GM21447 (cell line): Measurements from ENCODE around the gene TSPAN3.
A peak's percentile ranks its signal among the peaks of the same experiment; 100 is the strongest.

Experiments
- ATAC-seq: cut with Tn5 transposase; IDR thresholded peaks from one replicate; pipeline ENCODE4 v1.9.1; 2021; ENCODE audit not compliant: unreplicated experiment

Gene TSPAN3

DNA sequence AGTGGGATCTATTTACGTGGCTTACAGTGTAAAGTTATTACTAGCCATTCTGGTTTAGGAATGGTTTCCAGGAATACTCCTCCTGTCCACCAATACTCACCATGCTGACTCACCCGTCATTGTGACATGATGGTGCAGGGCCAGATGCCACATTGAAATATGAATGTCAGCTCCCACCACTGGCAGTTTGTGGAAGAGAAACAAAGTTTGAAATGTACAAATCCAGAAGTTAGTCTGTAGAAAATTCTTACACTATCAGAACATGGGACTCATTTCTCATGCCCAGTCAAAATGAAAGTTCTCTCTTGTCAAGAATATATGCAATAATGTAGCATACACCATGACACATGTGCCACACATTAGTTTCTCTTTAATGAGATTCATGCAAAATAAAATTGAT is 14.4 kb upstream of the TSPAN3 start:
- ATAC-seq: no peak

DNA sequence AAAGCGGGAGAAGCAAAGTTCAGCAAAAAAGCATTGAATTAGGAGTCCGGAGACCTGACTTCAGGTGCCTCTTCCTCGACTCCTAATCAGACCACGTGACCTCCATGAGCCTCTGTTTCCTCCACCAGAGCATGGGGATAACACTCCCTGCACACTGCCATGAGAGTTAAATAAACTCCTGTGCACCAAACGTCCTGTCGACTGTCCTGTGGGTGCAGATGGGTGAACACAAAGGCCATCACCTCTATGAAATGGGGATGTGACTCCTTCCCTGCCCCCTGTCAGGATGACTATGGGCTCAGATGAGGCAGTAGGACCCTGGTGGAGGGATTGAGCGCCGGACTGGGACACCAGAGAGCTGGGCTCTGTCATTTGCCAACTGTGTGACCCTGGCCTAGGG is 13.5 kb upstream of the TSPAN3 start:
- ATAC-seq: no peak

DNA sequence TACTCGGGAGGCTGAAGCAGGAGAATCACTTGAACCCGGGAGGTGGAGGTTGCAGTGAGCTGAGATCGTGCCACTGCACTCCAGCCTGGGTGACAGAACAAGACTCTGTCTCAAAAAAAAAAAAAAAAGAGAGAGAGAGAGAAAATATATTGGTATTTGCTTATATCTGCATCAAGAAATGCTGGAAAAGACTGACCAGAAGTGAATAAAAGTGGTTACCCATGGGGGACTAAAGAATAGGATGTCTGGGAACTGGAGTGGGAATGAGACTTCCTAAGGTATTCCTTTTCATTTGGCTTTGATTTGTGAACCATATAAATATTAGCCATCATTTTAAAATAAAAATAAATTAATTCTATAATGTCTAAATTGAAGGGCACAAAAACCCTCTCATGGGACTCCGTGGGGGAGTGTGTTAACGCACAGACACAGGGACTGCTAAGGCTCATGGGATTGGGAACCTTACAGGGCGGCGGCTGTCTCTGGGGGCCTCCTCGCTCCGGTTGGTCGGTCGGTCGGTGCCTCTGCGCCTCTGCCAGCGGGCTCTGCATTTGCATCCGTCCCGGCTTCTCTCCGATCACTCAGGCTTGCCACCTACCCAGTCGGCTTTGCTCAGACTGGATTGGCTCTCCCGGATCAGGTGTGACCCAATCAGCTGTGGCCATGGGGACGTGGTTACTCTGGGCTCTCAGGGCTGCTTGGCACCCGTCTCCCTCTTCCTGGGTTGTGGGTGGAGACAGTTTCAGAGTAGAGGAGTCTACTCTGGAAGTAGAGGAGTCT is 12.7 kb upstream of the TSPAN3 start:
- ATAC-seq: peak; percentile 66

DNA sequence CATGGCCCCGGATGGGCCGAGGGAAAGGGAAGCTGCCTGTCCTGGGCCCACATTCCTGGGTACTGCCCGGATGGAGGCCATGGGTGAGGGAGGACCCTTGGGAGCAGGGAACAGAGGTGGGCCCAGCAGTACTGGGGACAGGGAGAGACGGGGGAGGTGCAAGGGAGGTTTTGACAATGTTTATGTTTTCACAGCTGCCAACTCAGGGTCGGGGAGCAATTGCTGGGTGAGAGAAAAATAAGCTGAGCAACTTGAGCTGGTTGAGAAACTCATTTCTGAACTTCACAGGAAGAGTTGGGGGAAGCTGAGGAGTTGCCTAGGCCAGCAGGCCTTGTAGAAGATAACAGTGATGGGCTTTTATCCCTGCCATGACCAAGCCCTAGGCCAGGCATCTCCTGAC is 11.1 kb upstream of the TSPAN3 start:
- no peak for ATAC-seq

DNA sequence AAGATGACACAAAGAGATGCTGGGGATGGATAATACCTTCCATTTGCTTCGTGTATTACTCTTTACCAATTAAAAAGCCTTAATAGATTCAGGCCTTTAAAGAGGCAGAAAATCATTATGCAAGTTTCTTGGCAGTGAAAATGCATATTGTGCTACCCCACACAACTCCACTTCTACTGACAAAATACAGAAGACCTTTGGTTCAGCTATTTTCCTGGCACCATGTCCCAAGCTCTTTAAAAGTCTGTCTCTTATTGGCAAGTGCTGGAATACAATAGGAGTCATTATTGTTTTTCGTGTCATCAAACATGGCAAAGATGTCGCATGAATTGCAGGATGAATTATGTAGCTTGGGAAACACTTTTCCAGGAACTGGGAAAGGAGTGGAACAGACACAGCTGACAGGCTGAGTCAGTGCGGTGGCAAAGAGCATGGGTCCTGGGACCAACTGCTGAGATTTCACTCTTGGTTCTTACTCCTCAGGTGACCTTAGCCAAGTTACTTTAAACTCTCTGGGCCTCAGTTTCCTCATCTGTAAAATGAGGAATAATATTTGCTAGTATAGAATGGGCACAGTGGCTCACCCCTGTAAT is 5.5 kb upstream of the TSPAN3 start:
- ATAC-seq: no peak

DNA sequence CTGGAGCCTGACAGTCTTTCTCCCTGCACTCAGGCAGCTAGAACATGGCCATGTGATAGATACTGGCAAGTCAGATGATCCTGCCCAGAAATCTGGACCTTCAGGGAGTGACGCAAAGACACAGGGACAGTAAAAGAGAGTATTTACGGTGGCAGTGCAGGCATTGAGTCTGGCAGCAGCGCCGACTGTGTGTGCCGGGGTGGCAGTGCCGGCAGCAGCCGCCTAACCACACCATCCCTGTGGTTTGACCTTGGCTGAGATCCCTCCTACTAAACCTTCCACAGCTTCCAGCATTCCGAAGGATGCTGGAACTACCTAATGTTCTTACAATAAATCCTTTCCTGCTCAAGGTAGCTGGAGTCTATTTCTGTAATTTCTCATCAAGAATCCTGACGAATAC is 4.6 kb upstream of the TSPAN3 start:
- ATAC-seq: no peak

DNA sequence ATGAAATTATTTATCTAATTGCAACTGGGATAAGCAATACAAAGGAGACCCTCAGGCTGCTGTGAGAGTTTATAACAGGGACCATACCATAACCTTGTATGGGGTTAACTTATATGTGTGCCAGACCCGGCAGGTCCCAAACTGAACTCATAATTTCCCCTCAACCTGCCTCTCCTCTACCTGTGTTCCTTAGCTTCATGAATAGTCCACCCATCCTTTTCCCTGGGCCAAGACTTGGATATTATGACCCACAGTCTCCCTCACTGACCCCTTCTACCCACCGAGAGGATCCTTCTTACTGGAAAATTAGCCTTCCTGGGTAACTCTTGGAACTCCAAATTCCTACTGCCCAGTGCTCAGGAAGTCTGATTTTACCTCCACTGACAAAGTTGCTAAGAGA is 3.4 kb upstream of the TSPAN3 start:
- no peak for ATAC-seq

DNA sequence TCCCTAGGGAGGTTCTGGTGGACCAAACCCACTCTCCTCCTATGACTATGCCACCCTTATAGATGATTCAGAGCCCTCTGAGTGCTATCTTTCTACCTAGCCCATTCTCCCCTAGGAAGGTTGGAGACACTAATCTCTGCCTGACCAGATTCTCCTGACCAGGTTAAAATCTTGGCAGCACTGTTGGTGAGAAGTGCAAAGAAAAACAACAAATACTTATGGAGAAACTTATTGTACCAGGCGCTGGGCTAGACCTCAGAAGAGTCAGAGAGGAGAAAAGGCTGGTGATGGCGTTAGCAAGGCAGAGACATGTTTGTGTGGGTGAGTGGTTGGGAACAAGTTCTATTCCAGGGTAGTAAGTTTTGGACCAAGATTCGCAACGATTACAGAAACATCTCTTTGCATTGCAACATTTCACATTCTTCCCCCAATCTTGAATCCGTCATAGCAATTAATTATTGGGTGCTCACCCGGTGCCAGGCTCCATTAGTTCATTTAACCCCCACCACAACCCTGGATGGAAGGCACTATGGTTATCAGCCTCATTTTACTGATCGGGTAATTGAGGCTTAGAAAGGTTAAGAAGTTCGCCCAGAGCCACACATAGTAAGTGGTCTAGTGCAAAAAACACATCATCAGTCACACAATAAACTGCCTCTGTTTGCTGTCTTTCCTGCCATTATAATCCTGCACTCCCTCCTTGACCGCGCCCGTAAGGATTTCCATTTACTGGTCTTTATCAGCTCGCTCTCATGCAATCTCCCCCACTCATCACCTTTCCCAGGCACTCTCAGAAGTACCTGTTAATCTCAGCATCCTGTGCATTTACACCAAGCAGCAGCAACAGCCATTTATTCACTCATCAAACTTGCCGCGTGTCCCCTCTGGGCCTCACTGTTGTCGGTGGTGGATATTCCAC is 655 bp upstream of the TSPAN3 start:
- ATAC-seq: no peak

DNA sequence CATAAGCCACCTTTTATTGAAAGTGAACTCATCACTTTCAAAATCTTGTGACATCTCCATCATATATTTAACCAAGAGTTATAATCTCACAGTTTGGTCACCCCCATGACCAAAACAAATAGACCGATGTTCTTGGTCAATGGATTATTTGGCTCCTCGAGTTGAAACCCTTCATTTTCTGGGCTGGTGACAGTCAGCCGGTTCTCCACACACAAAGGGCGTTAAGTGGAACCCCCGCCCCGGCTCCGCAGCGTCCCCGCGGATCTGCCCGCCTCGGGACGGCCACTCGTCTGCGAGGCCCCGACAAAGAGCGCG is 772 bp downstream of the TSPAN3 start:
- no peak for ATAC-seq

DNA sequence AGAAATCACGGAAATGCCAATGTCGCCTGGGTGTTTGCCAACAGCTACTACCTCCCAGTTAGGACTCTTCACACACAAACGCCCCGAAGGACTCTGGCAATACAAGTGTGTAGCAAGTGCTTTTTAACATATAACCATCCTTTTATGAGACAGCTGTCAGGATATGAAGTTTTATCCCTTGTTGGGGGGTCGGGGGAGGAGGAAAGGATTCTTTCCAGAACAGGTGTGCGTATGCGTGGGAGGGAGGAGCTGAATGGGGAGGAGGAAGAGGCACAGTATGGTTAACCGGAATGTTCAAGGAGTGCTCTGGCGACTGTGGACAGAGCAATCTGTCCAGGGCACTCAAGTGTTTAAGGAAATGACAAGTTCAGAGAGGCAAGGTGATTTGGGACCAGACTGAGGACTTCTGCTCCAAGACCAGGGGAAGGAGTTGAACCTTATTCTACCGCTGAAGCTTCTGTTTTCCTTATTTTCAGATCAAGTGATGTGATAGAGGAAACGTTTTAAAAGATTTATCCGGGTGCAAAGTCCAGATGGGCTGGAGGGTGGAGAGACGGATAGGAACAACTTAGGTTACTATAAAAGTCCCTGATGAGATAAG is 1.3 kb downstream of the TSPAN3 start:
- no peak for ATAC-seq

DNA sequence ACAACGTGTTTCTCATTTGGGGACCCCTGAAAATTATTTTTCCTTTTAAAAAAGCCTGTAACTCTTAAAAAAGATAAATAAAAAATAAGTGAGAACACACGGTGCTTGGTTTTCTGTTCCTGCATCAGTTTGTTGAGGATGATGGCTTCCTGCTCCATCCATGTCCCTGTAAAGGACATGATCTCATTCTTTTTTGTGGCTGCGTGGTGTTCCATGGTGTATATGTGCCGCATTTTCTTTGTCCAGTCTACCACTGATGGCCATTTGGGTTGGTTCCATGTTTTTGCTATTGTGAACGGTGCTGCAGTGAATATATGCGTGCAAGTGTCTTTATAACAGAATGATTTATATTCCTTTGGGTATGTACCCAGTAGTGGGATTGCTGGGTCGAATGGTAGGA is 2.3 kb downstream of the TSPAN3 start:
- ATAC-seq: no peak

DNA sequence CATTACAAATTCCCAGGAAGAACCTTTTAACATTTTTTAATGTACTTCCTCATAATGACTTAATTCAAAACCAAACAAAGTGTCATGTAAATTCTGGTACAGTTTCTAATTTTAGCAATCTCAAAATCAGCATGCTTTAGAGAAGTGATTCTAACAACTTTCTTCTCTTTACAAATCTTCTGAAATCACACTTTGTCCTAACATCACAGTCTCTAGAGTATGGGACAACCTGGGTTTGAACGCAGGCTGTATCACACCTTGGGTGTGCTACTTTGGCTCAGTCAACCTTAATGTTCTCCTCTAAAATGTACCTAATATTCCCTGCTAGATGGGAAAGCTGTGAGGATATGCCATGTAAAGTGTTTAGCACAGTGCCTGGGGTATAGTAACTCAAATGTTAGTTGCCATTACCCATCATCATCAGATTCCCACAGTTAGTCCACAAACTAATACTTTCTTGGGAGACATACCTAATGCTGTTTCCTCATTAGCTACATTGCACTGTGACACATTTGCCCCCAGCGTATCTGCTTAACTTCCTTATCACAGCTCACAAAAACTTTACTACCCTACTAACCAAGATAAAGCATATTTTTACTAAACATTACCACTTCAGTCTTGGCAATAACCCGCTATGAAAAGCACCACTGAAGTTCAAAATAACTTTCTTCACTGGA is 3.1 kb downstream of the TSPAN3 start:
- ATAC-seq: no peak

DNA sequence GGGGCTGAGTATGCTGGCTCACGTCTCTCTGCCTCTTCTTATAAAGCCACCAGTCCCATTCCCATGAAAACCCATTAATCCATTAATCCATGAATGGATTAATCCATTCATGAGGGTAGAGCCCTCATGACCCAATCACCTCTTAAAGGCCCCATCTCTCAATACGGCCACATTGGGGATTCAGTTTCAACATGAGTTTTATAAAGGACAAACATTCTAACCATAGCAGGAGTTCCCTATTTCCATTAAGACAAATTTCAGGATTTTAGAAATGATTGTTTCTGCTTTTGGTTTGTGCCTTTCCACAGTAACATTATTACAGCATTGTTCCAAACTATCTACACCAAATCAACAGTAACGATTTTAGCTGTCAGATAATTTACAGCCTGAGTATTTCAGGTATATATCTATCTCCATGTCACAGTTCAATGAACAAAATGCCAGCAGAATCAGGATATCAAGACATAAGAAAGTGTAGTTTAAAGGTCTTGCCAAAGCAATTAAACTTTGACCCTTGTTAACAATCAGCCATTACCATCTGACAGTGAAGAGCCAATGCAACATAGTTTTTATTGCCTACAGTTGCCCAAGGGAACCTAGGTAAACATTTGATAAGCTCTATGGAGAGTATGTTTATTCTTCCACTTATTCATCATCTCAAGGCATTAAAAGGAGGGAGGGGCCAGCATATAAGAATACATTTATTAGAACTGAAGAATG is 3.8 kb downstream of the TSPAN3 start:
- no peak for ATAC-seq

DNA sequence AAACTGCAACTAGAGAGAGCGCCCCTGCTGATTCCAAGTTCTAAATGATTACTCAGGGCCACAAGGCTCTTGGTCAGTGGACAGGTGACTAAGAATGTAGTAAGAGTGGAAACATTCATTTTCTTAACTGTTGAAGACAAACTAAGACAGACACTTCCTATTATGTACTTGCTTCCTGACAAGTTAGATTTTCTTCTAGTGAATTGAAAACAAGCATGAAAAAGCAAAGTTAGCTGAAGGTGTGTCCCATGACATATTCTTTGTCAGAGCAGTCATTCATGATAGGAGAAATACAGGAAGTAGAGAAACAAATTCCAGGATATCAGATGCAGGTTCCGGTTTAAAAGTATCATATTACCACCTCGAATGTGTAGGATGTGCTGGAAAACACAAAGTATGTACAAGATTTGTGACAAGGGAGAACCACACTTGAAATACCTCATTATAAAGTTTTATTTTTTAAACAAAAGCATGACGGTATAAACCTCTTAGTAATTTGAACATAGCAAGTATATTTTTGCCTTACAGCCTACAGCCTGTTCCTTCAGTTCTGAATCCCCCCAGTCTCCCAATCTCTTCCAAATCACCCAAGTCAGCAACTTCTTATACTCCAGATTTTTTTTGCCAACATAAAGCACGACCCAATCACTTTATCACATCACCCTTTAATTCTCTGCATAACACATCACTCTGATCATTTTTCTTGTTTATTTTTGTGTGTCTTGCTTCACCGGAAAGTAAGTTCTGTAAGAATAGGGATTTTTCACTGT is 6.2 kb downstream of the TSPAN3 start:
- ATAC-seq: no peak

DNA sequence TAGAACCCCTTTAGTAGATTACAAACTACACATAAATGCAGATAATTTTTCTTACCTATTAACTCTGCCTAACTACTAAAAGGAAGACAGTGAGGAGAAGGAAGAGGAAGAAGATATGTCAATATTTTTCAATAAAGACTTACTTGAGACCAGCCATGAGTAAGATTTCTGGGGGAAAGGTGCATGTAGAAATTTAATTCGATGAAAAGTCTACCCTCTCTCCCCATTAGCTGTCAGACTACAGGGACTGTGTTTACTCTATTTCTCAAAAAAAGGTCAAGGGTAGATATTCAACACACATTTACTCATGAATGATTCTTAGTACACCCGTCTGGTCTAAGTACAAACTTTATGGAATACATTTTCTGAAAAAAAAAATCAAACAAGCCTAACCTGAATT is 6.8 kb downstream of the TSPAN3 start:
- ATAC-seq: no peak

DNA sequence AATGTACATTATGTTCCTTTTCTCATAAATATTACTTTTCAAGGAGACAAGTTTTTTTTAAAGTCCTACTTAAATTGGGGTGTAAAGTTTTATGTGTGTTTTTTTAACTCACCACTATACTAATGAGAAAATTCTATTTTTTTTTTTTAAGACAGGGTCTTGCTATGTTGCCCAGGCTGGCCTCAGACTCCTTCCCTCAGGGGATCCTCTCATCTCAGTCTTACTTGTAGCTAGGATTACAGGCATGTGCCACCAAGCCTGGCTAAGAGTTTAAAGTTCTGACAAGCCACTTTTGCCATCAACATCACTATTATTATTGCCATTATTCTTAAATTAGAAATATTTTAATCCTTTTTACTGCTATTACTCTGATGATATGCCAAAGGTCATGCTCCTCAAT is 7.7 kb downstream of the TSPAN3 start:
- no peak for ATAC-seq

DNA sequence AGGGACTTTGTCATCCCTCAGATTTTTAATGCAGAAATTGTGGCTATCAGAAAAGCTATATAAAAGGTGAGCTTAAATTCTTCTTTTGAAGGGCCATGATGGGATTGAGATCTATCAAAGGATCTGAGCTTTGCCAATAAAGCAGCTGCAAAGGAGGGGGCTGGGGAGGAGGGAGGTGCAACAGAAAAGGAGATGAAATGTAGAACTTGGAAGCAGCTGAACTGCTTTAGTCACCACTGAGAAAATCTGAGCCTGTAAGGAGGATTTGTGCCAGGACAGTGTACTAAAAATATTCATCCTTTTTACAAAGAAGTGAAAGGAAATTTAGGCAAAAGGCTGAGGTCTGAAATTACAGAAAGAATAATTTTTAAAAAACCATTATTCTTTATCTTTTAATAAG is 10.4 kb downstream of the TSPAN3 start:
- no peak for ATAC-seq

DNA sequence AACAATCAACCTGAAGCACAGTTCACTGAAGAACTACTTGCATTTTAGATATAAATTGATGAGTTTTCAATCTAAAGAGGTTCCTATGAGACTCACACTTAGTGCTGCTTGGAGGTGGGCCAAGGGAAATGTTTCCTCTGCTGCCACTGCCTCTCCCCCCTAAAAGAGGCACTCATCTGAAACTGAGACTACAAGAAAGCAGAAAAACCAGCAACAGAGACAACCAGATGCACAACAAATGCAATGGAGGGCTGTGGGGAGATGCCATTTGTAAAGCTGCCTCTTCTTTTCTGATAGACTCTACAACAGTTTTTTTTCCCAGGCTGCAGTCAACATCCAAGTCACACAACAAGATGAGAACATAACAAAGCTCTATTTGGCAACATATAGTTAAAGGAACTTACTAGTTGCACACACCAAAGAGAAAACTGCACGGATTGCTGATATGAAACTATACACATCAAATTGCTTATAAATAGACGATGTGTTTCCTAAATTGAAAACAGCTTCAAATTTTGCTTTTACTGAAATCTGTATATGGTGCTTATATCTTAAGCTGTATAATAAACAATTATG is 11.0 kb downstream of the TSPAN3 start:
- peak; percentile 66 for ATAC-seq

DNA sequence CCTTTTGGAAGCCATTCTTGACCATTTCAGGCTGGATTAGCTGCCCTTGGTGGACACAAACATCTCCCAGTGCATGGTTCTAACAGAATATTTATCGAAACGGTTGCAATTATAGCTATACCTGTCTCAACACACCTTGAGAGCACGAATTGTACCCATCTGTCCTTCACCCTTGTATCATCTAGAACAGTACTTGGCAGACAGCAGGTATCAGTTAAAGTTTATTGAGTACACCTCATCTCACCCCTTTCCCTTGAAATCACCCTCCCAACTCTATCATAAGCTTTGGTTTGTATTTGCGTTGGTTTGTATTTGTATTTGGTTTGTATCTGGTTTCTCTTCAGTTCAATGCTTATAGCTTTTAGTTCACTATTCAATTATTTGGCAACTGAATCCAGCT is 12.4 kb downstream of the TSPAN3 start:
- ATAC-seq: no peak
